Urinary bladder (tissue), 4 donors: Measurements from ENCODE around the gene PDZD2. TPM values are rescaled to one million over a fixed set of nuclear protein-coding genes. Genes with fewer than 3 reads are reported as not detected.
"Not testable (repeated sequence)": the region's sequence is repeated elsewhere in the genome, so short reads cannot be mapped to it uniquely, and the experiment has no call there.

Source experiments
- DNase-seq: peaks from one replicate; pipeline ENCODE4 v3.0.0-alpha.2; 2015; ENCODE audit errors: extremely low spot score
- H3K27ac ChIP-seq: one replicate; pipeline ENCODE4 v1.5.1; 2013; ENCODE audit warnings: low read depth, mild to moderate bottlenecking, moderate library complexity
- H3K36me3 ChIP-seq: one replicate; pipeline ENCODE4 v1.6.1; 2013; ENCODE audit warnings: mild to moderate bottlenecking, moderate library complexity; ENCODE audit not compliant: insufficient read depth
- H3K4me1 ChIP-seq: one replicate; pipeline ENCODE4 v1.6.1; 2013; ENCODE audit warnings: mild to moderate bottlenecking, moderate library complexity; ENCODE audit not compliant: insufficient read depth
- H3K4me3 ChIP-seq: one replicate; pipeline ENCODE4 v1.5.1; 2013; ENCODE audit warnings: low read depth, low read length
- WGBS: extraction: QIAGEN DNeasy Blood & Tissue Kit; methylation state at CpG from one replicate; pipeline ENCODE4 v1.1.7; 2013; 5-methylcytosine and 5-hydroxymethylcytosine counted together
- polyA plus RNA-seq: library from polyadenylated mRNA; stranded (reverse); fragments of 200-250 nt; gene quantifications from one replicate; pipeline ENCODE4 v1.2.3, GENCODE V29; 2013
- total RNA-seq: library from RNA; depleted of rRNA; stranded (reverse); fragments of >200 nt; gene quantifications from one replicate; pipeline ENCODE4 v1.2.3, GENCODE V29; 2014
- donor health status: healthy with polysubstance abuse.
- donor health status: healthy.

PDZD2 gene
- total and polyA plus RNA-seq, 2 donors, result 4.5 to 8.1 TPM

DNA sequence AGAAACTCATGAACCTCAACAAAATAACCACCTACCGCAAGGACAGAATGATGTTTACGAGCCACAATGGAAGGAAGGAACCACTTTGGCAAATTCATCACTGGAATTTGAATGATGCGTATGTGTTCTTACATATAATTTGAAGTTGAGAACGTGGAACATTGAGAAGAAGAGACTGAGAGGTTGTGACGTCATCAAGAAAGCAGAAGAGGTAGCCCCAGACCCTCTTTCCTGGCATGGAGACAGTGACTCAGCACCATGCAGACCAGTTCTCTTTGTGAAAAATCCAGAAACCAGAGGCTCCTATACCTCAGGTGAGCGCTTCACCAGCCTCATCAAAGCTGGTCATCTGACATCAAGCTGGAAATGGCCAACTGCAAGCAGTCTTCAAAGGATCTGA lies 124.5 kb downstream of the PDZD2 start:
- no peak for DNase-seq
- WGBS, result 92% methylated on average over 6 of the region's 6 CpGs
- no peaks in the 10 kb centered on the region for H3K4me1 ChIP-seq
- H3K4me3 ChIP-seq, result no peak overlapping the region
- no peak overlapping the region for H3K27ac ChIP-seq
- no peaks in the 10 kb centered on the region for H3K36me3 ChIP-seq

DNA sequence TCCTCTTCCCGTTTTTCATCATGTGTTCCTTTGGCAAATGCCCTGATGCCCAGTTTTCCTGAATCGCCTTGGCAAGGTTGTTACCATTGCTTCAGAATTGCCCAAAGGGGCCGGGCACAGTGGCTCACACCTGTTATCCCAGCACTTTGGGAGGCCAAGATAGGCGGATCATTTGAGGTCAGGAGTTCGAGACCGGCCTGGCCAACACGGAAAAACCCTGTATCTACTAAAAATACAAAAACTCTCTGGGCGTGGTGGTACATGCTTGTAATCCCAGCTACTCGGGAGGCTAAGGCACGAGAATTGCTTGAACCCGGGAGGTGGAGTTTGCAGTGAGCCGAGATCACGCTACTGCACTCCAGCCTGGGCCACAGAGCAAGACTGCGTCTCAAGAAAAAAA lies 125.8 kb downstream of the PDZD2 start:
- 83% methylated on average over 14 of the region's 14 CpGs for WGBS
- H3K27ac ChIP-seq, DNase-seq: not testable (repeated sequence)

DNA sequence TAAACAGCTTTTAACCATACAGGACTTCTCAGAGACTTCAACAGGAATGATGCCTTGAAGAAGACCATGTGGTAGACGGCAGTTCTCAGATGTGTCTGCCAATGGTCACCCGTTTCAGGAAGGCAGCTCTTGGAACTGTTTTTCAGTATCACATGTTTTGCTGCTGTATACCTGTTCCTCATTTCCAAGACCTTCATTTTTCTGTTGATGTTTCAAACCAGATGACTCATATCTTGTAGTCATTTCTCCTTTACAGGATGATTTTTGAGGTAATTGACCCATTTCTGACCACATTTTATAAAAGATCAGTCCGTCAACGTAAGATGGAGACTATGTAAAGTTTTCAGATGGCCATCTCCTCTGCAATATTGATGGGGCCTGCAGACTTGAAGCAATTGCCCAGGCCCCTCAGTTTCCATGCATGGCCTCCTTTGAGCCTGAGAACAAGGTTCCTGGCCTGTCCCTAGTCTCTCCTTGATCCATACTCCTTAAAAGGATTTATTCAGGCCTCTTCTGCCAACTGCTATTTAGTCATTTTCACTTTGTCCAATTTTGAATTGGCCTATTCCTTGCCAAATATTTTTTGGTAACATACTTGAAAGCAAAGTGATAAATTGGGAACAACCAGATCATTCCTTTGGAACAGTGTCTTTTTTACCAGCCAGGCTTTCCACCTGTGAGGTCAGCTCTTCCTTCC lies 128.6 kb downstream of the PDZD2 start:
- WGBS, result 88% methylated on average over 4 of the region's 4 CpGs
- no peaks in the 10 kb centered on the region for H3K36me3 ChIP-seq
- H3K4me1 ChIP-seq, result no peaks in the 10 kb centered on the region
- no peak overlapping the region for H3K4me3 ChIP-seq
- DNase-seq, result no peak
- H3K27ac ChIP-seq, result no peak overlapping the region

More for the DNA sequence above, 125.8 kb downstream of the PDZD2 start:
- not testable (repeated sequence) for H3K4me1 ChIP-seq, H3K36me3 ChIP-seq, H3K4me3 ChIP-seq

DNA sequence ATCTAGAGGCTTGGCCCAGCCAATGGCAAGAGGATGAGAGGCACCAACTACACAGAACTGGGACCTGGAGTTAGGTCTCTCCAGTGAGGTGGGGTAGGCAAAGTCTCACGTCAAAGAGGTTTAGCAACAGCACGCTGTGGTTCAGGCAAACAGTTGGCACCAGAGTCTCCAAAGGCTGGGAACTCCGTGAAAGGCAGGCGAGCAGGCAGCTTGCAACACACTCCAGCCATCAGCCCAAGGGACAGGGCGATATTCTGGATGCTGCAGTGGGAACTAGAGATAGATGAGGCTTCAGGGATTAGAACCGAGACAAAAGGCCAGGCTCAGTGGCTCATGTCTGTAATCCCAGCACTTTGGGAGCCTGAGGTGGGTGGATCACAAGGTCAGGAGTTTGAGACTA lies 129.1 kb downstream of the PDZD2 start:
- Histone ChIP-seq H3K4me3 (no peak overlapping the region), H3K36me3 (no peaks in the 10 kb centered on the region), H3K4me1 (no peaks in the 10 kb centered on the region), H3K27ac (no peak overlapping the region)
- 89% methylated on average over 6 of the region's 6 CpGs for WGBS
- no peak for DNase-seq

DNA sequence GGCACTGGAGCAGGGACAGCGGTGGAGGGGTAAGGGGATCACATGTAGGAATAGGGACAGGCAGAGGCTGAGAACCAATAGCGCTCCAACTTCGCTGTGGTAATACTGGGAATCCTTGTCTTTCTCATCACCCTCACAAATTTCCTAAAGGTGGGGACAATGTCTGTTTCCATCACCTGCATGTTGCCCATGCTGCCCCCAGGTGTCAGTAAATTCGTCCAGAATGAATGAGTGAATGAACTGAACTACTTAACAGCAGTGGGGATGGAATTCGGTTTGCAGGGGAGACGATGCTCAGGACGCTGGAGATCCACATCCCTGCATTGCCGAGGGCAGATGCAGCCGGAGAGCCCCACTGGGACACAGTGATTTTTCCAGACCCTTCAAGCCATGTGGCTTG lies 129.9 kb downstream of the PDZD2 start:
- H3K27ac ChIP-seq, result no peak overlapping the region
- no peaks in the 10 kb centered on the region for H3K36me3 ChIP-seq
- H3K4me1 ChIP-seq, result no peaks in the 10 kb centered on the region
- WGBS, result 92% methylated on average over 9 of the region's 9 CpGs
- DNase-seq, result no peak
- H3K4me3 ChIP-seq, result no peak overlapping the region

DNA sequence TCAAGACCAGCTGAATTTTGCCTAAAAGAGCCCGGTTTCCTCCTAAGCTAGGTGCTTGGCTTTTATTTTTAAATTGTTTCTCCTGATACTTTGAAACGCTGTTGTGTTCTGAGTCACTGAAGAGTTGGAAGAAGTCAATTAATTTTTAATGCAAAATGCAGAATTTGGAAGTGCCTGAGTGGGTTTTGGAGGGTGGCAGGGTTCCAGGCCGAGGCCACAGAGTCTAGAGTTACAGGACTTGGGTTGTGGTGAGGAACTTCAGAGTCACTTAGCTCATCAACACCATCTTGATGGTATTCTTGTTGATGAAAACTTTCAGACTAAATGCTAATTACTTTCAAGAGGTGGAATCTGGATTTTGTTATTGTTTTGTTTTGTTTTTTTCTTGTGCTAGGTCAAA lies 130.6 kb downstream of the PDZD2 start:
- no peak for DNase-seq
- WGBS, result 78% methylated on average over 3 of the region's 3 CpGs

DNA sequence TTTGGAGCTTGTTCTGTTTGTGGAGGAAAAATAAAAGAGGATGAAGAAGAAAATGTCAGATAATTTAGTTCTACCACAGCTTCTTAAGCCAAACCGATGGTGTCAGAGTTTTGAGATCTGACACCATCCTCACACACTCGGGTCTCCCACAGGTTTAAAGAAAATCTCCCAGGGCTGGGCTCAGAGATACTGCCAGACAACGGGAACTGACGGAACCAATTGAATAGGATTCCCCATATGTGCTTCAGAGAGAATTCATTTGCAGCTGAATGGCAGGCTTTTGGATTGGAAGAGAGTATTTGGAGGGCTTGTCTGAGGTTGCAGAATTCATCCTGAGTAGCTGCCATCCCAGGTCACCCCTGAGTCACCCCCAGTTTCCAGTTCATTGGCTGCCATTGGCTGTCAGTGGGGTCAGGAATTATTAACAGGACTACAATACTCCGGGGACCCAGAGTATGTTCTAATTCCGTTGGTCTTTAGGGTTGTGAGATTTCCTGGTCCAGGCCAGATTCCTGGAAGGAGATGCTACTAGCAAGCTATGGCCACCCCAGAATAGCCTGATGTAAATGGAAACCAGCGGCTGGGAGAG lies 131.3 kb downstream of the PDZD2 start:
- WGBS, result 54% methylated on average over 7 of the region's 7 CpGs

More for the DNA sequence above, 130.6 kb downstream of the PDZD2 start:
- Histone ChIP-seq H3K36me3 (no peaks in the 10 kb centered on the region), H3K27ac (no peak overlapping the region), H3K4me1 (no peaks in the 10 kb centered on the region), H3K4me3 (no peak overlapping the region)

DNA sequence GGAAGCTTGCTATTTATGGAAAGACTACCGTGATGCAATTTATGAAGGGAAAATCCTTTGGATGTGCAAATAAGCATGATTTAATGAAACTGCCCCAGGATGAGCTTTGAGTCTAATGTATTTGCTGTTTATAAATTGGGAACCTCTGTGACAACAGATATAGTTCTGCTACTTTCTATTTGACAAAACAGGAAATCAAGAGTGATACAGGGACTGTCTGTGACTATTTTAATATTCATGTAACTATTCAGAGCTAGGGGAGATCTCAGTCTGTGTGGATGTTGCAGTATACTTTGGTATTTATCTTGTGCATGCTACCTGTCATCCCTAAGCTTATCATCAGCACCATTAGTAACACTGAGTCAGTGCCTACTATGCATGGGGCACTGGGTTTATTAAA lies 132.1 kb downstream of the PDZD2 start:
- 56% methylated on average over 1 of the region's 1 CpG for WGBS
- H3K27ac ChIP-seq, result no peak overlapping the region
- H3K4me3 ChIP-seq, result no peak overlapping the region
- DNase-seq, result no peak
- H3K4me1 ChIP-seq, result no peaks in the 10 kb centered on the region
- no peaks in the 10 kb centered on the region for H3K36me3 ChIP-seq

More for the DNA sequence above, 131.3 kb downstream of the PDZD2 start:
- DNase-seq, result no peak
- no peaks in the 10 kb centered on the region for H3K4me1 ChIP-seq
- H3K36me3 ChIP-seq, result no peaks in the 10 kb centered on the region
- no peak overlapping the region for H3K4me3 ChIP-seq
- H3K27ac ChIP-seq, result no peak overlapping the region

DNA sequence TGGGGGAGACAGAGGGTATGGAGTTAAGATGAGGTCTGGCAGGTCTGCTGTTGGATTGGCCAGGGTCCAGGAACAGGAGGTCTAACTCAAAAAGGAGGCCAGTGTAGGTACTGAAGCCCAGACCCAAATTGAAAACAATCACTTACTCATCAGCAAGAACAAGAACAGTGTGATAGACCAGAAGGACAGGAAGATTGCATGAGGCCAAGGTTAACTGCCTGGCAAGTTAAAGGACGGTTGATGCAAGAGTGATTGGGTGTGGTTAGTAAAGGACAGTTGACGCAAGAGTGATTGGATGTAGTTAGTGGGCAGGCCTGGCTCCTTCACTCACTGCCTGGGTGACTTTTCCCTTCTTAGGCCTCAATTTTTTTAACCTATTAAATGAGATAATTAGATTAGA lies 132.6 kb downstream of the PDZD2 start:
- no peak overlapping the region for H3K27ac ChIP-seq
- no peaks in the 10 kb centered on the region for H3K4me1 ChIP-seq
- DNase-seq, result no peak
- H3K36me3 ChIP-seq, result no peaks in the 10 kb centered on the region
- no peak overlapping the region for H3K4me3 ChIP-seq
- WGBS, result 92% methylated on average over 2 of the region's 2 CpGs

DNA sequence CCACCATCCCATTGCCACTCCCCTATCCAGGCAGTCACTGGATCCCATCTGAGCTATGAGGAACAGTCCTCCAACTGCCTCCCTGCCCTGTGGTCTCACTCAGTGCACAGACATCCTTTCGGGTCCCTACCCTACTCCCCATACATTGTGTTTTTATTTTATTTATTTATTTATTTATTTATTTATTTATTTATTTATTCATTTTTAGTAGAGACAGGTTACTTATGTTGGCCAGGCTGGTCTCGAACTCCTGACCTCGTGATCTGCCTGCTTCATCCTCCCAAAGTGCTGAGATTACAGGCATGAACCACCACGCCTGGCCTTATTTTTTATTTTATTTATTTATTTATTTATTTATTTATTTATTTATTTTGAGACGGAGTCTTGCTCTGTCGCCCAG lies 137.4 kb downstream of the PDZD2 start:
- WGBS, result 96% methylated on average over 6 of the region's 6 CpGs
- H3K4me3 ChIP-seq, H3K27ac ChIP-seq, DNase-seq, H3K36me3 ChIP-seq, H3K4me1 ChIP-seq: not testable (repeated sequence)

DNA sequence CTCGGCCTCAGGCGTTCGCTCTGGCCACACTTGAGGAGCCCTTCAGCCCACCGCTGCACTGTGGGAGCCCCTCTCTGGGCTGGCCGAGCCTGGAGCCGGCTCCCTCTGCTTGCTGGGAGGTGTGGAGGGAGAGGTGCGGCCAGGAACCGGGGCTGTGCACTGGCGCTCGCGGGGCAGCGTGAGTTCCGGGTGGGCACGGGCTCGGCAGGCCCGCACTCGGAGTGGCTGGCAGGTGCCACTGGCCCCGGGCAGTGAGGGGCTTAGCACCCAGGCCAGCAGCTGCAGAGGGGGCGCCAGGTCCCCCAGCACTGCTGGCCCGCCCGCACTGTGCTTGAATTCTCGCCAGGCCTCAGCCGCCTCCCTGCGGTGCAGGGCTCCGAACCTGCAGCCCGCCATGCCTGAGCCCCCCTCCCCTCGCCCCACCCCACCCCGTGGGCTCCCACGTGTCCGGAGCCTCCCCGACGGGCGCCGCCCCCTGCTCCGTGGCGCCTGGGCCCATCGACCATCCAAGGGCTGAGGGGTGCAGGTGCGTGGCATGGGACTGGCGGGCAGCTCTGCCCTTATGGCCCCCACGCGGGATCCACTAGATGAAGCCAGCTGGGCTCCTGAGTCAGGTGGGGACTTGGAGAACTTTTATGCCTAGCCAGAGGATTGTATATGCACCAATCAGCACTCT lies 138.2 kb downstream of the PDZD2 start:
- no peak for DNase-seq
- 94% methylated on average over 41 of the region's 41 CpGs for WGBS
- no peaks in the 10 kb centered on the region for H3K36me3 ChIP-seq
- no peak overlapping the region for H3K4me3 ChIP-seq
- H3K27ac ChIP-seq, result no peak overlapping the region
- H3K4me1 ChIP-seq, result no peaks in the 10 kb centered on the region

DNA sequence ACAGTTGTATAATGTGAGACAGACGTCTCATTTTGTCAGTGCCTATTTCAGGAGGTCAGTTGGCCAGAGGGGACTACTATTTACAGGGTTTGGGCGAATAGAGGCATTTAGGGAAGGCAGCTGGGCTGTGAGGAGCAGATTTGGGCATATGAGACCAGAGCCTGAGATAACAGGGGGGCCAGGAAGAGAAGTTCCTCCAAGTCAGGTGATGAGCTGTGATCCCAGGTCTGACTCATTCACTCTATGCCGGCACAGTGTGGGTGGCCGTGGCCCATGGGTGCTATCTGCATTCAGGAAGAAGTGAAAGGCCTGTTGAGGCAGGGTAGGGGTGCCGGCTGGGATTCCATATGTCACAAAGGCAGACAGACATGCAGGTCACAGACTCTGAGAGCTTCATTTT lies 142.8 kb downstream of the PDZD2 start:
- 74% methylated on average over 5 of the region's 5 CpGs for WGBS

DNA sequence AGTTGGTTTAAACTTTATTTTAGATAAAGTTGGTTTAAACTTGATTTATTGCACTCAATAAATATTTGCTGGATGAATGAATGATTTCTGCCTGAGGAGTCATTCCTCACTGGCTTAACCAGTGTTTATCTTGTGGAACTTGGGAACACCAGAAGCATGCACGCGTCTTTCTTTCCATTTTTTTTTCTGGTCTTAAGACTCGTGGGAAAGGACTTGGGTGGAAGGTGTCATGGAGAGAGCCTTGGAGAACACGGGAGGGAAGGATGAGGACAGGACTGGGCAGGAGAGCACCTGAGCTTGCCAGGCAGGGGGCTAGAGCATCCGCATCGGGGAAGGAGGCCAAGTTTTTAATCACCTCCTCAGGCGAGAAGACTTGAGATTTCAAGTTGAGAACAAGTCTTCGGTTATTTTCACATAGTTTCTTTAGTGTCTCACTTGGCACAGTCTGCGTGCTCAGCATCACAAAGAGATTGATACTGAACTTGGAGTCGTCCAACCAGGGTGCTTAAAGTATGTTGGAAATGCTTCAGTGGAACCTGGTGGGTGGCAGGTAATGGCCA lies 144.2 kb downstream of the PDZD2 start:
- Histone ChIP-seq H3K36me3 (no peaks in the 10 kb centered on the region), H3K4me3 (no peak overlapping the region), H3K4me1 (no peaks in the 10 kb centered on the region), H3K27ac (no peak overlapping the region)
- DNase-seq, result no peak
- WGBS, result 77% methylated on average over 10 of the region's 10 CpGs

More for the DNA sequence above, 142.8 kb downstream of the PDZD2 start:
- Histone ChIP-seq H3K27ac (no peak overlapping the region), H3K4me3 (no peak overlapping the region), H3K36me3 (no peaks in the 10 kb centered on the region), H3K4me1 (no peaks in the 10 kb centered on the region)
- no peak for DNase-seq

DNA sequence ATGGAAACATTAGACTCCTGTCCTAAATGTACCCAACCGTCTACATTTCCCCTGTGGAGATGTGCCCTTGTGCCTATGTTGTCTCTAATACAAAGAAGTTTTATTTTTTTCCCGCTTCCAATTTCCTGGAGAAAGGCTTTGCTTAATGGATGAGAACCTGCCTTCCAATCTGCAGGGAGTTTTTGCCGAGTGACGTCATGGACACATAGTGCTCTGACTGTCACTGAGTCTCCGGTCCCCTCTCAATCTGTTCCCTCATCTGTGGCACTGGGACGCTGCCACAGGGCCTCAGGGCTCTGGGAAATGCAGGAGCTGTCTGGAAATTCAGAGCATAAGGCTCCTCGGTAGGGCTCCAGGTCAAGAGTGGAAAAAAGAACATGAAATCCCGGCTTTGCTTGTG lies 144.8 kb downstream of the PDZD2 start:
- no peak overlapping the region for H3K4me3 ChIP-seq
- H3K4me1 ChIP-seq, result no peaks in the 10 kb centered on the region
- 88% methylated on average over 8 of the region's 8 CpGs for WGBS
- no peaks in the 10 kb centered on the region for H3K36me3 ChIP-seq
- DNase-seq, result no peak
- H3K27ac ChIP-seq, result no peak overlapping the region
